OCI-LY1 (cell line): ENCODE data around the gene DQX1.

Experiments used
- H2AFZ ChIP-seq: fragments of 200-600 bp; sonication (generic), shearing (Covaris generic); 2 replicates; pipeline ENCODE4 v1.6.0; 2014; ENCODE audit warnings: antibody characterized with exemption, mild to moderate bottlenecking, low read length
- H3F3A ChIP-seq: fragments of 200-600 bp; sonication (generic), shearing (Covaris generic); 2 replicates; pipeline ENCODE4 v1.6.0; 2014; ENCODE audit warnings: mild to moderate bottlenecking, antibody characterized with exemption, low read length, moderate library complexity; ENCODE audit not compliant: insufficient read depth
- H3K27ac ChIP-seq: fragments of 200-600 bp; sonication (generic); 2 replicates; pipeline ENCODE4 v1.5.1; 2014; ENCODE audit warnings: low read length, mixed run types, mild to moderate bottlenecking, low read depth; ENCODE audit not compliant: poor library complexity, severe bottlenecking
- H3K27me3 ChIP-seq: fragments of 200-600 bp; sonication (generic); 2 replicates; pipeline ENCODE4 v1.6.0; 2014; ENCODE audit warnings: antibody characterized with exemption, mild to moderate bottlenecking, low read length, moderate library complexity; ENCODE audit not compliant: insufficient read depth
- H3K36me3 ChIP-seq: fragments of 200-600 bp; sonication (generic); 2 replicates; pipeline ENCODE4 v1.6.1; 2014; ENCODE audit warnings: mild to moderate bottlenecking, antibody characterized with exemption, low read length, moderate library complexity, mixed read lengths; ENCODE audit not compliant: insufficient read depth
- H3K4me1 ChIP-seq: fragments of 200-600 bp; sonication (generic); 2 replicates; pipeline ENCODE4 v1.5.1; 2014; ENCODE audit warnings: mild to moderate bottlenecking, low read length, moderate library complexity; ENCODE audit not compliant: insufficient read depth, severe bottlenecking
- H3K4me2 ChIP-seq: fragments of 200-600 bp; sonication (generic), shearing (Covaris generic); 2 replicates; pipeline ENCODE4 v1.6.1; 2014; ENCODE audit warnings: low read length
- H3K4me3 ChIP-seq: fragments of 200-600 bp; sonication (generic); 2 replicates; pipeline ENCODE4 v1.5.1; 2014; ENCODE audit warnings: low read length, low read depth, mild to moderate bottlenecking, mixed read lengths; ENCODE audit not compliant: poor library complexity, severe bottlenecking
- H3K79me2 ChIP-seq: fragments of 200-600 bp; shearing (Covaris generic); 2 replicates; pipeline ENCODE4 v1.6.1; 2016; ENCODE audit warnings: mixed run types, low read length, mixed read lengths; ENCODE audit not compliant: insufficient read depth
- H3K9ac ChIP-seq: fragments of 200-600 bp; sonication (generic), shearing (Covaris generic); 2 replicates; pipeline ENCODE4 v1.6.1; 2014; ENCODE audit warnings: mild to moderate bottlenecking, low read length, mixed read lengths
- H3K9me2 ChIP-seq: fragments of 200-600 bp; sonication (generic), shearing (Covaris generic); 2 replicates; pipeline ENCODE4 v1.6.1; 2014; ENCODE audit warnings: low read depth, mild to moderate bottlenecking, low read length, mixed read lengths
- H3K9me3 ChIP-seq: fragments of 200-600 bp; shearing (Covaris generic); 2 replicates; pipeline ENCODE4 v1.6.1; 2014; ENCODE audit warnings: low read length, mixed read lengths
- H4K20me1 ChIP-seq: fragments of 200-600 bp; sonication (generic), shearing (Covaris generic); 2 replicates; pipeline ENCODE4 v1.6.0; 2016; ENCODE audit warnings: mild to moderate bottlenecking, low read length; ENCODE audit not compliant: insufficient read depth
- CTCF ChIP-seq: fragments of 200-600 bp; sonication (generic), shearing (Covaris generic); IDR thresholded peaks from 2 replicates; pipeline ENCODE4 v1.5.1; 2017; ENCODE audit warnings: mild to moderate bottlenecking, antibody characterized with exemption, low read length, moderate library complexity, mixed read lengths
- EZH2 ChIP-seq: fragments of 200-600 bp; sonication (generic), shearing (Covaris generic); IDR thresholded peaks from 2 replicates; pipeline ENCODE4 v1.8.0; 2017; ENCODE audit warnings: borderline replicate concordance, mixed run types, mild to moderate bottlenecking, antibody characterized with exemption, low read length, moderate library complexity, mixed read lengths

Gene DQX1

GRCh38 chr2:74514368-74515270 is 11.4 kb downstream of the DQX1 start, which contains the start of gene TLX2:
TLX2 (plus strand) TSS chr2:74514450; CDS start chr2:74514807, 357 bp downstream.
- peak within 1 kb of the TSS; percentile 43 for H3K4me3 ChIP-seq
- H3K36me3 ChIP-seq, result no peaks in the 10 kb centered on the region
- H3F3A ChIP-seq, result no peaks in the 10 kb centered on the region
- H3K4me2 ChIP-seq, result peak within 1 kb of the TSS; percentile 11; the same call in 1 of the 2 replicates
- H3K79me2 ChIP-seq, result no peaks in the 10 kb centered on the region
- no peak within 1 kb of the TSS for H3K27ac ChIP-seq
- H2AFZ ChIP-seq, result no peak within 1 kb of the TSS
- H3K9ac ChIP-seq, result no peak within 1 kb of the TSS
- H4K20me1 ChIP-seq, result no peaks in the 10 kb centered on the region
- H3K9me2 ChIP-seq, result no peaks in the 10 kb centered on the region
- TF ChIP-seq CTCF, result no peak
- TF ChIP-seq EZH2, result no peak
- H3K4me1 ChIP-seq, result peaks cover 10% of the 10 kb centered on the region
- H3K27me3 ChIP-seq, result peaks cover 7% of the 10 kb centered on the region; the same call in 1 of the 2 replicates
- H3K9me3 ChIP-seq, result no peaks in the 10 kb centered on the region

- Histone ChIP-seq H3K4me1 (peaks cover 10% of the 10 kb centered on the region), H3K36me3 (no peaks in the 10 kb centered on the region), H3K9me2 (no peaks in the 10 kb centered on the region), H4K20me1 (no peaks in the 10 kb centered on the region), H3K27ac (no peak overlapping the region), H3K4me2 (no peak overlapping the region), H3K27me3 (peaks cover 7% of the 10 kb centered on the region; the same call in 1 of the 2 replicates), H3F3A (no peaks in the 10 kb centered on the region), H3K79me2 (no peaks in the 10 kb centered on the region), H3K9ac (no peak overlapping the region), H3K9me3 (no peaks in the 10 kb centered on the region), H3K4me3 (no peak overlapping the region), H2AFZ (no peak overlapping the region)
- TF ChIP-seq CTCF, result no peak
- TF ChIP-seq EZH2, result no peak
These were observed 12.2 kb downstream of the DQX1 start for GRCh38 chr2:74513605-74514367.

- H3K9me2 ChIP-seq, result no peaks in the 10 kb centered on the region
- H3F3A ChIP-seq, result no peaks in the 10 kb centered on the region
- H3K4me3 ChIP-seq, result no peak overlapping the region
- H3K4me1 ChIP-seq, result peaks cover 16% of the 10 kb centered on the region
- no peak overlapping the region for H3K9ac ChIP-seq
- H3K79me2 ChIP-seq, result no peaks in the 10 kb centered on the region
- H3K27me3 ChIP-seq, result peaks cover 4% of the 10 kb centered on the region; the same call in 1 of the 2 replicates
- H3K9me3 ChIP-seq, result no peaks in the 10 kb centered on the region
- H2AFZ ChIP-seq, result no peak overlapping the region
- no peaks in the 10 kb centered on the region for H3K36me3 ChIP-seq
- no peaks in the 10 kb centered on the region for H4K20me1 ChIP-seq
- no peak overlapping the region for H3K27ac ChIP-seq
- no peak overlapping the region for H3K4me2 ChIP-seq
- TF ChIP-seq EZH2, result no peak
- TF ChIP-seq CTCF, result no peak
These were observed 13.1 kb downstream of the DQX1 start for GRCh38 chr2:74512744-74513604.
